ENCODE data around the gene HERC2.
"Not testable (repeated sequence)": the region's sequence is repeated elsewhere in the genome, so short reads cannot be mapped to it uniquely, and the experiment has no call there.

The HERC2 gene

GRCh38 chr15:28273468-28273867, 48.5 kb downstream of the HERC2 start:
- no peak for DNase-seq

- DNase-seq: no peak
Observed at GRCh38 chr15:28272587-28272986, 49.4 kb downstream of the HERC2 start.

- no peak for DNase-seq
Observed at GRCh38 chr15:28271697-28272260, 50.2 kb downstream of the HERC2 start.

GRCh38 chr15:28269097-28269496, 52.9 kb downstream of the HERC2 start:
- no peak for DNase-seq

- no peak for DNase-seq
Observed at GRCh38 chr15:28267727-28268126, 54.3 kb downstream of the HERC2 start.

- no peak for DNase-seq
Observed at GRCh38 chr15:28265334-28266019, 56.5 kb downstream of the HERC2 start.

- no peak for DNase-seq
Observed at GRCh38 chr15:28264166-28264565, 57.8 kb downstream of the HERC2 start.

GRCh38 chr15:28262438-28262837, 59.5 kb downstream of the HERC2 start:
- DNase-seq: no peak

- no peak for DNase-seq
Observed at GRCh38 chr15:28260722-28261121, 61.3 kb downstream of the HERC2 start.

- no peak for DNase-seq
Observed at GRCh38 chr15:28260317-28260716, 61.7 kb downstream of the HERC2 start.

- DNase-seq: no peak
Observed at GRCh38 chr15:28255965-28256364, 66.0 kb downstream of the HERC2 start.

GRCh38 chr15:28252831-28253230, 69.1 kb downstream of the HERC2 start:
- no peak for DNase-seq

GRCh38 chr15:28246605-28247004, 75.4 kb downstream of the HERC2 start:
- DNase-seq: no peak

GRCh38 chr15:28243901-28244300, 78.1 kb downstream of the HERC2 start:
- no peak for DNase-seq

- no peak for DNase-seq
Observed at GRCh38 chr15:28243399-28243798, 78.6 kb downstream of the HERC2 start.

- DNase-seq: not testable (repeated sequence)
Observed at GRCh38 chr15:28238296-28238695, 83.7 kb downstream of the HERC2 start.

- DNase-seq: not testable (repeated sequence)
Observed at GRCh38 chr15:28231743-28232142, 90.2 kb downstream of the HERC2 start.

- DNase-seq: not testable (repeated sequence)
Observed at GRCh38 chr15:28231336-28231735, 90.6 kb downstream of the HERC2 start.

GRCh38 chr15:28228990-28229640, 92.9 kb downstream of the HERC2 start:
- not testable (repeated sequence) for DNase-seq

GRCh38 chr15:28228096-28228495, 93.9 kb downstream of the HERC2 start:
- no peak for DNase-seq

- not testable (repeated sequence) for DNase-seq
Observed at GRCh38 chr15:28227303-28227702, 94.7 kb downstream of the HERC2 start.

- DNase-seq: not testable (repeated sequence)
Observed at GRCh38 chr15:28222612-28223011, 99.4 kb downstream of the HERC2 start.

GRCh38 chr15:28221696-28222095, 100.3 kb downstream of the HERC2 start:
- not testable (repeated sequence) for DNase-seq

- DNase-seq: no peak
Observed at GRCh38 chr15:28219116-28219515, 102.9 kb downstream of the HERC2 start.

All from activated CD4-positive, alpha-beta T cell treated with anti-CD3 and anti-CD28 coated beads, Interleukin-2, amount 50 U/mL, for 16 hours (primary cell).